Measurements from ENCODE around the gene C22orf15. TPM values are rescaled to one million over a fixed set of nuclear protein-coding genes. Genes with fewer than 3 reads are reported as not detected.

C22orf15 gene
- total and polyA plus RNA-seq, 7 donors, result 0.04 to 0.34 TPM; not detected in 5

- Histone ChIP-seq H3K4me3 (no peak overlapping the region), H3K9me3 (no peaks in the 10 kb centered on the region), H3K36me3 (ENCODE audit: insufficient read depth in 1 of 2, low read depth in 1 of 2) (peaks cover 13 to 96% of the 10 kb centered on the region in 2 donors), H3K4me1 (peaks cover 6% of the 10 kb centered on the region), H3K27me3 (ENCODE audit: insufficient read depth in 3 of 3, low read length in 2 of 3) (no peaks in the 10 kb centered on the region), H3K27ac (no peak overlapping the region)
- no peak for DNase-seq
- intact Hi-C loops (cut with DNase I), result no loop called here
- 100% methylated on average over 1 of the region's 1 CpG for WGBS, 3 donors
- no peak for ATAC-seq
- TF ChIP-seq CTCF (IDR thresholded peaks at IDR 0.05), result no peak
These were observed 44.0 kb downstream of the C22orf15 start for GRCh38 chr22:23806837-23807236.

GRCh38 chr22:23812378-23812777 lies 49.6 kb downstream of the C22orf15 start:
- intact Hi-C loops (cut with DNase I), result no loop called here
- no peaks in the 10 kb centered on the region for H3K27me3 ChIP-seq (ENCODE audit: insufficient read depth in 3 of 3, low read length in 2 of 3)
- 95% methylated on average over 4 of the region's 4 CpGs for WGBS, 3 donors
- no peak for TF ChIP-seq CTCF (IDR thresholded peaks at IDR 0.05)
- H3K4me3 ChIP-seq, result no peak overlapping the region
- ATAC-seq, result no peak
- no peaks in the 10 kb centered on the region for H3K9me3 ChIP-seq
- H3K36me3 ChIP-seq (ENCODE audit: insufficient read depth in 1 of 2, low read depth in 1 of 2), result peaks cover 2 to 80% of the 10 kb centered on the region in 2 donors
- no peak overlapping the region for H3K27ac ChIP-seq
- H3K4me1 ChIP-seq, result no peaks in the 10 kb centered on the region
- no peak for DNase-seq

Other genes with a start within 250 kb of the C22orf15 start
- not detected for gene IGLL1, start 182.7 kb upstream of the C22orf15 start, total RNA-seq
- gene IGLL1, start 182.7 kb upstream of the C22orf15 start, polyA plus RNA-seq, result not detected
- gene DRICH1, start 130.7 kb upstream of the C22orf15 start, total RNA-seq, result under 1 TPM in 1 of 4 donors, not detected in 3; 0.21 TPM
- under 1 TPM in 2 of 3 donors, not detected in 1; 0.03 to 0.07 TPM for gene DRICH1, start 130.7 kb upstream of the C22orf15 start, polyA plus RNA-seq
- under 1 TPM in 1 of 4 donors, not detected in 3; 0.40 TPM for gene RGL4, start 72.0 kb upstream of the C22orf15 start, total RNA-seq
- under 1 TPM; 0.04 to 0.26 (median 0.10) TPM for gene RGL4, start 72.0 kb upstream of the C22orf15 start, polyA plus RNA-seq
- gene ZNF70, start 11.9 kb upstream of the C22orf15 start, total RNA-seq, result 10 to 100 TPM in 1 of 4 donors, 1 to 10 TPM in 3; 2.1 to 12.9 (median 4.0) TPM
- gene ZNF70, start 11.9 kb upstream of the C22orf15 start, polyA plus RNA-seq, result 1 to 10 TPM; 1.2 to 3.8 (median 1.8) TPM
- gene VPREB3, start 8.6 kb upstream of the C22orf15 start, total RNA-seq, result 1 to 10 TPM in 2 of 4 donors, under 1 TPM in 2; 0.79 to 3.2 (median 0.99) TPM
- under 1 TPM; 0.61 to 0.89 (median 0.82) TPM for gene VPREB3, start 8.6 kb upstream of the C22orf15 start, polyA plus RNA-seq
- gene CHCHD10, start 5.0 kb downstream of the C22orf15 start, total RNA-seq, result 1,000 to 10,000 TPM in 1 of 4 donors, 100 to 1,000 TPM in 3; 659 to 1,066 (median 865) TPM
- gene CHCHD10, start 5.0 kb downstream of the C22orf15 start, polyA plus RNA-seq, result 100 to 1,000 TPM; 460 to 861 (median 645) TPM
- 1 to 10 TPM; 1.3 to 2.9 (median 1.5) TPM for gene MMP11, start 9.9 kb downstream of the C22orf15 start, total RNA-seq
- under 1 TPM; 0.35 to 0.47 (median 0.43) TPM for gene MMP11, start 9.9 kb downstream of the C22orf15 start, polyA plus RNA-seq
- gene SMARCB1, start 24.0 kb downstream of the C22orf15 start, total RNA-seq, result 10 to 100 TPM; 21.9 to 76.6 (median 48.3) TPM
- 10 to 100 TPM; 20.7 to 47.6 (median 38.4) TPM for gene SMARCB1, start 24.0 kb downstream of the C22orf15 start, polyA plus RNA-seq
- 1 to 10 TPM in 2 of 4 donors, under 1 TPM in 2; 0.54 to 4.4 (median 1.1) TPM for gene DERL3, start 76.0 kb downstream of the C22orf15 start, total RNA-seq
- gene DERL3, start 76.0 kb downstream of the C22orf15 start, polyA plus RNA-seq, result 1 to 10 TPM in 1 of 3 donors, under 1 TPM in 2; 0.22 to 1.1 (median 0.92) TPM
- gene SLC2A11, start 94.9 kb downstream of the C22orf15 start, total RNA-seq, result 10 to 100 TPM in 1 of 4 donors, 1 to 10 TPM in 3; 4.2 to 11.8 (median 6.3) TPM
- 10 to 100 TPM in 1 of 3 donors, 1 to 10 TPM in 2; 3.7 to 12.7 (median 4.9) TPM for gene SLC2A11, start 94.9 kb downstream of the C22orf15 start, polyA plus RNA-seq
- 100 to 1,000 TPM; 110 to 167 (median 139) TPM for gene MIF, start 131.4 kb downstream of the C22orf15 start, total RNA-seq
- gene MIF, start 131.4 kb downstream of the C22orf15 start, polyA plus RNA-seq, result 100 to 1,000 TPM; 125 to 277 (median 131) TPM
- 10 to 100 TPM in 3 of 4 donors, 1 to 10 TPM in 1; 5.8 to 27.5 (median 14.4) TPM for gene GSTT2B, start 198.2 kb downstream of the C22orf15 start, total RNA-seq
- 10 to 100 TPM in 1 of 3 donors, 1 to 10 TPM in 2; 4.0 to 15.1 (median 5.6) TPM for gene GSTT2B, start 198.2 kb downstream of the C22orf15 start, polyA plus RNA-seq
- 1 to 10 TPM in 1 of 4 donors, under 1 TPM in 3; 0.77 to 2.4 (median 0.96) TPM for gene DDTL, start 203.9 kb downstream of the C22orf15 start, total RNA-seq
- 1 to 10 TPM in 2 of 3 donors, under 1 TPM in 1; 0.94 to 6.6 (median 1.6) TPM for gene DDTL, start 203.9 kb downstream of the C22orf15 start, polyA plus RNA-seq
- 10 to 100 TPM; 57.3 to 85.3 (median 82.9) TPM for gene DDT, start 211.5 kb downstream of the C22orf15 start, total RNA-seq
- gene DDT, start 211.5 kb downstream of the C22orf15 start, polyA plus RNA-seq, result 100 to 1,000 TPM; 155 to 239 (median 233) TPM
- gene GSTT2, start 217.1 kb downstream of the C22orf15 start, total RNA-seq, result under 1 TPM in 1 of 4 donors, not detected in 3; 0.34 TPM
- under 1 TPM; 0.12 to 0.89 (median 0.25) TPM for gene GSTT2, start 217.1 kb downstream of the C22orf15 start, polyA plus RNA-seq
- gene GSTT4, start 242.5 kb downstream of the C22orf15 start, total RNA-seq, result not detected
- gene GSTT4, start 242.5 kb downstream of the C22orf15 start, polyA plus RNA-seq, result not detected
- gene CABIN1, start 248.3 kb downstream of the C22orf15 start, total RNA-seq, result 10 to 100 TPM; 14.9 to 23.8 (median 21.1) TPM
- gene CABIN1, start 248.3 kb downstream of the C22orf15 start, polyA plus RNA-seq, result 10 to 100 TPM; 10.5 to 14.1 (median 14.0) TPM